ENCODE results near the gene LRP1B.

LRP1B gene

DNA sequence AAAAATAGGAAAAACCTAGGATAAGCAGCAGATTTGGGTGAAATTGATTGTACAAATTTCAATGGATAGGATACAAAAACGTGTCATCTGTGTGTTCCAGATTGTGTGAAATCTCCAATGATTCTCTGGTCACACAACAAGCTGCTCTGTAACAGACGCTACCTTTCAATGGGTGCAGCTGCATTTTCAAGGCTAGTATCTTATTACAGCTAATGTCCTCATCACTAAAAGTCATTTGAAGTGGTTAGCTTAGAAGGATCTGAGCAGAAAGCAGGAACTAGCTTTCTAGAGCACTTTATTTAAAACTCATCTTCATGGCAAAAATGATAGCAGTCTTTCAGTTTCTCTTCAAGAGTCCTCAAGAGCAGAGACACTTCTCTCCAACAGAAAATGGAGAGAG, 364.6 kb downstream of the LRP1B start:
- DNase-seq (ENCODE audit: low read depth): no peak

- DNase-seq (ENCODE audit: low read depth): no peak
Measured at GRCh38 chr2:141748616-141749015, 382.2 kb downstream of the LRP1B start.

GRCh38 chr2:141741652-141742051, 389.2 kb downstream of the LRP1B start:
- no peak for DNase-seq (ENCODE audit: low read depth)

DNA sequence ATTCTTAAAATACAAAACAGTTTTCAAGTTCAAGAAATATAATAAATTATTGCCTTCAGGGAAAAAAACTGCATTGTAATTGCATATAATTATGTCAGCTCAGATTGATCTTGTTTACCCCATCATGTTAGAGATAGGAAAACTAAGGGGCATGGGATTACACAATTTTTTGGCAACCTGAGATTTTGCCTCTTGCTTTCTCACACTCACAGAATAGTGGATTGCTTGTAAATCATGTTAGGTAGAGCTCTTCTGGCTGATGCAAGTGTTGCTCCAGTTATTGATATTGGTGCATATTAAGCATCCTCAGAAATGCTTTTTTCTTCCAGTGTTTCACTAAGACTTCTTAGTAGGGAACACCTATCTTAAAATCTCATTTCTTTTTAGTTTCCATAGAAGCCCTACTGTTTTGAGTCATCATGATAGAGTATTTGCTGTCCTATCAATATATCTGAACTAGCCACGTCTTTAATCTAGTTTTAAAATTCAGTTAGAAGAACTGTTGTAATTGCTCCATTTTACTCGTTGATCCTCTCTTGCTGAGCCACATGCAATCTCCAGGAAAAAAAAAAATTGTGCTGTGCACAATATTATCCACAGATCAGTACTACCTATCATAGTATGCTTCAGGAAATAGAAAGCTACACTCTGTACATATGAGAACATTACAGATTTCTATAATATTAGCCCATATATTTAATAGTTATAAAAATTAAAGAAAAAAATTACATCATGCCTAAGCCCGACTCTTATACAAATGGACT, 393.1 kb downstream of the LRP1B start:
- DNase-seq (ENCODE audit: low read depth): no peak

DNA sequence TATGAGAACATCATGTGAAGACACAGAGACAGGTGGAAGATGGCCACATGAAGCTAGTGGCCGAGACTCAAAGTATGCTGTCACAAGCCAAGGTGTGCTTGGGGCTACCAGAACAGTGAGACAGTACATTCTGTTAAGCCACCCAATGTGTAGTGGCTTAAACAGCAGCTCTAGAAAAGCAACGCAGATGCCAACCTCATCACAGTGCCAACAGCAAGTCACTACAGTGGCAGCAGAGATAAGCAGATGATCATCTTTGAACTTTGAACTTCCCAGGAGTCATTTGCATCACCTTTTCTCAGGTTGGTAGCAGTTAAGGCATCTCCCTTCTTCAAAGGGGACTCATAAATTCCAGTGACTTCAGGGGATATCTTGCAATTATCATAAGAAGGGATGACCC, 394.4 kb downstream of the LRP1B start:
- no peak for DNase-seq (ENCODE audit: low read depth)

DNA sequence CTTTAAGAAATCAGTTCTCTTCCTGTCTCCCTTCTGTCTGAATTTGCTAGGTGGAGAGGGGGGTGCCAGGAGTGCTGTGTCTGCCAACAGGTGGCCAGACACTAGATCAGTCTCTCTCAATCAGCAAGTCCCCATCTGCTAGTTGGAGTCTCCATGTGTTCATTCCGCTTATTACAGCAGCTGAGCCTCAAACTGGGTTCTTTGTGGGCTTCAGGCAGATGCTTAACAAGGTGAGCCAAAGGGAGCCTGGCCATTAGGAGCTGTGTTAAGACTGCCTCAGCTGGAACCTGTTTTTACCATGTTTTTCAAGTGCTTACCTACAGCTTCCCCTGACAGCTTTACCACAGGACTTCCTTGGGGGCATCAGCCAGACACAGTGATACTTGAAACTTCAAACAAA, 401.9 kb downstream of the LRP1B start:
- no peak for DNase-seq (ENCODE audit: low read depth)

DNA sequence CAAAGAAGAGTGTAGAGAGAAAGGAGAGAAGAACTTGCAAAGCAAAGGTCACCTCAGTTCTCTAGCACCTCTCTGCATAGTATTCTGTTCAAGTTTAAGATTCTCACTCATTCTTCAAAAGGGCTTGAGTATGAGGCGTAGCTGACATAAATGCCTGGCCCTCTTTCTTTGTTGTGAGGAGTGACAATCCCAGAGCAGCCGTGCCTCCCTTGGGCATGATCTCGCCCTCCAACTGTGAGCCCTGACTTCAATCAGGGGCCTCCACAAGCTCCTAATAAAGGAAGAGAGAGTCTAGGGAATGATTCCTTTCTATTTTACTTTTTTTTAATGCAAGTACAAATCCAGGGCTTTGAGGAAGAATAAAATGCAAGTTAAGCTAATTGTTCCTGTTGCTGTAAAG, 402.7 kb downstream of the LRP1B start:
- no peak for DNase-seq (ENCODE audit: low read depth)

GRCh38 chr2:141724426-141724825, 406.4 kb downstream of the LRP1B start:
- no peak for DNase-seq (ENCODE audit: low read depth)

GRCh38 chr2:141723814-141724213, 407.0 kb downstream of the LRP1B start:
- DNase-seq (ENCODE audit: low read depth): no peak

DNA sequence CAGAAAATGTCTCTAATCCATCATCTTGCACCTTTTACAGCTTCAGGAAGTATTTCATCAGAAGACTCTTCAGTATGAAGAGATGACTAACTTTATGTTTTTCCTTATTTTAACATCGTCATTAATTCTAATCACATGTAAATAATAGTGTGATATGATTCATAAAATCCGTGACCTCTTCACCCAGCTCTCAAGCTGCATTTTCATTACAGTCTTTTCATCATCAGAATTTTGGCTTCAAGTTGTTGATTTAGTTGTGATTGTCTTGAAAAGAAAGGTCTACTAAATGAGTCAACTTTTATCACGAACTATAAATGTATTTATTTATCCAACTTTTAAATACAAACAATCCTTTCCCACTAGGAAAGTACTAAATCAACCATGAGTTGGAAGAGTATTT, 410.3 kb downstream of the LRP1B start:
- no peak for DNase-seq (ENCODE audit: low read depth)

DNA sequence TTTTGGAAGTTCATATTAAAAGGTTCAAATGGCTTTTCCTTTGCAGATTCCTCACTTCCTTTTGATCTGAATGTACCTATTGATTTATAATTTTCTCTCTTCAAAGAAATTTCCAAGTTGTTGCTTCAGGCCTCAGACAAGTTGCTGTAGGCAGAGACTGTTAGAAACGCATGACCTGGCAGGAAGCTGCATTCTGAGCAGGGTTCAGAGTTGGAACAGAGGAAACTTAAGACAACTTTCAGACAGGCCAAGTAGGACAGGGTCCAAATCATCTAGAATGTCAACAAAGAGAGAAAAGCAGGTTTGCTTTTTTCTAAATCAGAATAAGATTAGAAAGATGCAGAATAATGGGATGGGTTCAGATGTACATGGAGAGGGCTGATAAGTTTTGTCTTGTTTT, 416.3 kb downstream of the LRP1B start:
- DNase-seq (ENCODE audit: low read depth): no peak

- no peak for DNase-seq (ENCODE audit: low read depth)
Measured at GRCh38 chr2:141711627-141712026, 419.2 kb downstream of the LRP1B start.

DNA sequence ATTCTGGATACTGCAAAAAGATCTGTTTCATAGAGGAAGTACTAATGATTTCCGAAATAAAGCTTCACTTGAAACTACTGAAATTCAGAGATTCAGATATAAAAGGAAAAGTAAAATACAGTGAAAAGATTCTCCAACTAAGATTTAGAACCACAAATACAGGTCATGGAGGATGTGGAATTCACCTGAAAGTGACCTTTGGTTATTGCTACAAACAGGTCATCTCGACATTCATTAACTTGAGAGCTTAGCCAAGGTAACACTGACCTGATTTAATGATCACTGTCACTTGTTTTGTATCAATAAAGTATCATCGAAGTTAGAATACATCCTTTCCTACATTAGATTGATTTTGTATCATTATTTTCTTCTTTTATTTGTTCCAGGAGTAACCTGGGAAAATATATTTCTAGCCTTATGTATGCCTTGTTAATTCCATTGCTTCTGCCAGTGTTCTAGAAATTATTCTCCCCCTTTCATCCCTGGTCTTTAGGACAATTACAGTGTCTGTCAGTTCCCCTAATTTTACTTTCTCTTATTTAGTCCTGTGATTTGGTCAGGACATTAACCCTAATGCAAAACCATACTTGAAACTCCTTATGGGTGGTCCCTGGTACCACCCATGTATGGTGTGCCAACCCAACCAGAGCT, 420.1 kb downstream of the LRP1B start:
- DNase-seq (ENCODE audit: low read depth): no peak

DNA sequence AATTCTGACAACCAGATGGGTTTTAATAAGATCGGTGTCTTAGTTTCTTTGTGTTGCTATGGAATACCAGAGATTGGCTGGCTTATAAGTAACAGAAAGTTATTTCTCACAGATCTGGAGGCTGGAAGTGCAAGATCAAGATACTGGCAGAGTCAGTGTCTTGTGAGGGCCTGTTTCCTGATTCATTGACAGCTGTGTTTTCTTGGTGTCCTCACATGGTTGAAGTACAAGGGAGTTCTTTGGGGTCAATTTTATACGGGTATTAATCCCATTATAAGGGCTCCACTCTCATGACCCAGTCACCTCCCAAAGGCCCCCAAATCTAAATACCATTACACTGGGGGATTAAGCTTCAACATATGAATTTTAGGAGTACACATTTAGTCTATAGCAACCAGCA, 421.1 kb downstream of the LRP1B start:
- DNase-seq (ENCODE audit: low read depth): no peak

GRCh38 chr2:141707486-141707885, 423.3 kb downstream of the LRP1B start:
- no peak for DNase-seq (ENCODE audit: low read depth)

GRCh38 chr2:141704541-141704940, 426.3 kb downstream of the LRP1B start:
- no peak for DNase-seq (ENCODE audit: low read depth)

DNA sequence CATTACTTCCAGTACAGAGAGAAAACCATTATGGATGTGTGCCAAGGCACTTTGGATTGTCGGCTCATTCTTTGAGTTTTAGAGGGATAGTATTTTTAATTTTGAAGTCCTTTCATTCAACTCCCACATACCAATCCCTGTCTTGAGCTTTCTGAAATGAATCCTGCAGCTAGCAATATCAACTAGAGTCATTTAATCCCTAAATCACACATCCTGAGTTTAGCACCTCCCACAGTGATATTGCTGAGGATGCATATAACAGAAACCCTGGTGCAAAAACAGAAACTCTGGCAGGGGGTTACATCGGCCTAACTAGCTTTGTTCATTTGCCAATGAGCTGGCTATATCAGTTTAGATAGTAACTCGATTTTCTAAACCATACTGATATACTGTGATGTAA, 427.3 kb downstream of the LRP1B start:
- no peak for DNase-seq (ENCODE audit: low read depth)

DNA sequence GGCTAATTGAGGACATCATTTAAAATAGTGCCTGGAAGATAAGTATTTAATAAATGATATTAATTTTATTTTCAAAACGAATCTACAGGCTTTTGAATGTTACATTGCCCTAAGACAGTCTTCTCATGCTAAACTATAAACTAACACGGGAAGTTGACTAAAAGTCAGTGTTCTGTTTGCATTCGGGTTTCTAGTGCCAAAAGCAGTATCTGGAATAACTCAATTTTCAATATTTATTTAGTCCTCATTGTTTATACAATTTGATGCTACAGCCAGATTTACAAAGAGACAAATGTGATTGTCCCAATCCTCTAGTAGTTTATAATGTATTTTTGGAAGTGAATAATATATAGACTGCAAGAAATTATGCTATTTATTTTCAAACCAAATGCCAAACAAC, 429.2 kb downstream of the LRP1B start:
- no peak for DNase-seq (ENCODE audit: low read depth)

DNA sequence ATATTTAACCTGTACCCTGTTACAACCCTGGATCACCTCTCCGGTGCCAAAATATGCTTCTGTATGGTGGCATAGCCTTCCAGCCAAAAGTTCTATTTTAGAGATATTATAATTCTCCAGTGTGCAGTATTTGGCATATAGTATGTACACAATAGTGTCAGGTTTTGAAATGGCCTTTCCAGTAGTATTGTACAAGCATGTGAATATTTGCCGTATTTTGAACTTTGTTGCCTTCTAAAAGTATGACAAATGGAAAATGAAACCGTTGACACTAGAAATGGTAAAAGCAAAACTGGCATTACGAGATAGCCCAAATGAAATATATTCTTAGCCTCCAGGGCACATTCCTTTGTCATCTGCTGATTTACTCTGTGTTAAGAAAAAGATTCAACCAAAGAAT, 431.2 kb downstream of the LRP1B start:
- no peak for DNase-seq (ENCODE audit: low read depth)

DNA sequence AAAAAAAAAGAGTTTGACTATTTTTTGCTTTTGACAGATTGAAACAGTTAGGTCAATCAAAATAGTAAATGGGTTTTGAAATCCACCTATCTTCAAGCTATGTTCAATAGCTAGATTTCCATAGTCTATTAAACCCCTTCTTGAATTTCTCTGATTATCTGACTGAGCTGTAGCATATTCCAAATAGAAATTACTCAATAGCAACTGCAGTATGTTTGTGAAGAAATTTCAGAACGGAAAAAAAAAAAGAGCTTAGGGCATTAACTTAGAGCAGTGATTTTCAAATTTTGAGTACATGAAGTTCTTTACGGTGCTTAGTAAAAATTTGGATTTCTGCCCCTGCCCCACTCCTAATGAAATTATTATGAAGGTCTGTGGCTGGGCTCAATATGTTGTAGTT, 432.3 kb downstream of the LRP1B start:
- no peak for DNase-seq (ENCODE audit: low read depth)

- no peak for DNase-seq (ENCODE audit: low read depth)
Measured at GRCh38 chr2:141697035-141697434, 433.8 kb downstream of the LRP1B start.

- no peak for DNase-seq (ENCODE audit: low read depth)
Measured at GRCh38 chr2:141694180-141694579, 436.6 kb downstream of the LRP1B start.

DNA sequence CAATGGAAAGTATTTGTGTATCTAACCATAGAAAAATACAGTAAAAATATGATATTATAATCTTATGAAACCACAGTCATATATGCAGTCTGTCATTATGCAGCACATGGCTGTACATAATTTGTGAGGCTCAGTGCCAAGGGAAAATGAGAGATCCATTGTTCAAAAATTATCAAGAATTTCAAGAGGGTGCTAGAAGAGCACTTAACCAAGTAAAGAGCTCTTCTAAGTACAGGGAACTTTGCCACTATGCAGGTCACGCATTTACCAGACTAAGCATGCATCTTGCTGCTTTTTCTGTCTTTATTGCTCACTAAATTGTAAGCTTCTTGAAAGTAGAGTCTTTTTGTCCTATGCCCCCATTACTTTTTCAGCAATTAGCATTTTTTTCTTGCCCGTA, 438.0 kb downstream of the LRP1B start:
- DNase-seq (ENCODE audit: low read depth): no peak

GRCh38 chr2:141676139-141676538, 454.7 kb downstream of the LRP1B start:
- no peak for DNase-seq (ENCODE audit: low read depth)

Measured in ELR (cell line).